Measurements from ENCODE around the gene YKT6. TPM values are rescaled to one million over a fixed set of nuclear protein-coding genes. Genes with fewer than 3 reads are reported as not detected.
A peak's percentile ranks its signal among the peaks of the same experiment; 100 is the strongest.

YKT6 gene
- total and polyA plus RNA-seq, 2 of the 8 experiments (the other 6 are each of a cell fraction or from before 2014, with no cell fraction given), result 75.3 to 103 TPM

- Histone ChIP-seq H2BK15ac (ENCODE audit: low read length) (no peak overlapping the region), H3K27ac (ENCODE audit: low read depth, low read length) (peak overlapping the region; percentile 36; the same call in 1 of the 2 replicates)
- CTCF ChIA-PET (ENCODE audit: partially characterized antibody), result interaction anchor here (0.7 to 6.0 kb wide), 21 partner anchors 9 to 262 kb away, joined by 3 to 35 read pairs (median 4); partner anchors contain the start of gene YKT6
Observed at GRCh38 chr7:44213877-44214388, 13.2 kb downstream of the YKT6 start.

More at GRCh38 chr7:44213877-44214388, 13.2 kb downstream of the YKT6 start:
- Histone ChIP-seq H3K4me3 (ENCODE audit: extremely low read depth in 1 of 4, insufficient read depth in 2 of 4, low read depth in 3 of 4, low read length in 4 of 4) (no peak overlapping the region), H3K36me3 (ENCODE audit: control insufficient read depth in 2 of 4, insufficient read depth in 4 of 4, low read length in 3 of 4) (peaks cover 11 to 31% (median 19%) of the 10 kb centered on the region in 4 experiments), H4K20me1 (replicated peaks in 1 of 2; ENCODE audit: control insufficient read depth in 1 of 2, insufficient read depth in 2 of 2, low read length in 2 of 2) (peaks cover 0 to 5% of the 10 kb centered on the region in 2 experiments), H3K79me1 (ENCODE audit: low read depth, low read length) (no peaks in the 10 kb centered on the region), H2AFZ (ENCODE audit: low read length) (no peak overlapping the region), H3K4ac (replicated peaks; ENCODE audit: insufficient read length, low read depth, low read length) (no peak overlapping the region), H3K4me2 (ENCODE audit: insufficient read depth in 1 of 2, low read depth in 2 of 2, low read length in 2 of 2) (no peak overlapping the region), H3K23ac (ENCODE audit: insufficient read length) (no peak overlapping the region), H3K9me3 (ENCODE audit: insufficient read depth in 2 of 2, low read depth in 1 of 2, low read length in 1 of 2) (no peaks in the 10 kb centered on the region; a peak in 1 of 4 replicates), H3K79me2 (ENCODE audit: control insufficient read depth in 1 of 2, insufficient read depth in 2 of 2, low read length in 2 of 2) (no peaks in the 10 kb centered on the region), H2BK12ac (ENCODE audit: low read depth, low read length) (no peak overlapping the region), H3K9ac (replicated peaks in 1 of 4; ENCODE audit: extremely low read depth in 1 of 4, low read depth in 3 of 4, low read length in 3 of 4) (no peak overlapping the region), H2BK20ac (ENCODE audit: low read length) (no peak overlapping the region), H3K23me2 (ENCODE audit: low read depth, low read length) (no peaks in the 10 kb centered on the region), H4K5ac (ENCODE audit: insufficient read length, low read depth, low read length) (no peak overlapping the region), H3K4me1 (replicated peaks in 1 of 4; ENCODE audit: control insufficient read depth in 3 of 4, insufficient read depth in 4 of 4, low read length in 3 of 4) (peaks cover 0 to 23% (median 15%) of the 10 kb centered on the region in 4 experiments; a peak in 6 of 7 replicates), H3K56ac (replicated peaks; ENCODE audit: insufficient read length, low read depth, low read length) (no peak overlapping the region), H4K8ac (ENCODE audit: extremely low read depth, insufficient read depth, low read length) (peak overlapping the region; percentile 18; the same call in 1 of the 2 replicates), H4K91ac (replicated peaks; ENCODE audit: insufficient read length, low read length) (no peak overlapping the region), H2BK120ac (replicated peaks; ENCODE audit: low read depth, low read length) (no peak overlapping the region), H3K18ac (ENCODE audit: extremely low read depth, low read length) (no peak overlapping the region), H3K27me3 (replicated peaks in 1 of 4; ENCODE audit: control insufficient read depth in 3 of 4, extremely low read depth in 1 of 4, insufficient read depth in 3 of 4, low read length in 3 of 4) (no peaks in the 10 kb centered on the region), H2AK5ac (ENCODE audit: low read depth, low read length) (no peak overlapping the region), H2BK5ac (ENCODE audit: low read depth, low read length) (peak overlapping the region; percentile 35; the same call in 1 of the 2 replicates), H3K14ac (ENCODE audit: insufficient read length) (no peak overlapping the region)
- DNase-seq (ENCODE audit: low read depth in 1 of 2, low spot score in 2 of 2), result no peak
- 70% methylated on average over 7 of the region's 9 CpGs; no CpG with 5 or more reads in 1 of the 2 experiments for WGBS, 2 experiments (ENCODE audit: extremely low coverage in 1 of 2, insufficient coverage in 1 of 2, insufficient read length in 1 of 2, insufficient replicate concordance in 2 of 2, low coverage in 1 of 2, low lambda C conversion rate in 2 of 2, missing lambda C conversion rate in 1 of 2)
- POLR2A ChIA-PET (ENCODE audit: partially characterized antibody), result interaction anchor here (0.9 to 1.6 kb wide), 5 partner anchors 10 to 148 kb away, joined by 3 to 6 read pairs (median 4); partner anchors contain the start of gene PGAM2
- FAIRE-seq, result no peak

All from H1 (cell line).